ENCODE results near the gene B4GALNT2.

GRCh38 chr17:49151996-49152395 lies 19.4 kb downstream of the B4GALNT2 start:
- TF ChIP-seq EZH2phosphoT487 (IDR thresholded peaks at IDR 0.05; ENCODE audit: insufficient read depth, low read depth) (no peak), EZH2 (IDR thresholded peaks at IDR 0.05; ENCODE audit: insufficient read depth, poor library complexity, severe bottlenecking) (no peak)
